ENCODE results near the gene GPR107.

Gene GPR107

DNA sequence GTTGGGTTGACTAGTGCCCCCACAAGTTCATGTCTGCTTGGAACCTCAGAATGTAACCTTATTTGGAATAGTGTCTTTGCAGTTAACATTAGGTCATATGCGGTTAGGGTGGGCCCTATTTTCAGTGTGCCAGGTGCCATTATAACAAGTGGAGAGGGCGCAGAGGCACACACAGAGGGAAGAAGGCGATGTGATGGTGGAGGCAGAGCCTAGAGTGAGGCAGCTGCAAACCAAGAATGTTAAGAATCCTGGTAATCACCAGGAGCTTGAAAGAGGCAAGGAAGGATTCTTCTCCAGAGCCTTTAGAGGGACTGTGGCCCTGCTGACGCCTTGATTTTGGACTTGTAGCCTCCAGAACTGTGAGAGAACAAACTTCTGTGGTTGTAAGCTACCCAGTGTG lies 10.9 kb downstream of the GPR107 start:
- H3K27me3 ChIP-seq (replicated peaks; ENCODE audit: control insufficient read depth, insufficient read depth, low read length) = no peaks in the 10 kb centered on the region
- H3K4me3 ChIP-seq (replicated peaks; ENCODE audit: low read depth, low read length) = no peak overlapping the region
- no peaks in the 10 kb centered on the region; the same call in 1 of the 2 replicates for H3K36me3 ChIP-seq (ENCODE audit: control insufficient read depth, insufficient read depth, low read length)
- no peak for DNase-seq (ENCODE audit: extremely low read depth, insufficient read length)
- no peak for TF ChIP-seq CTCF (IDR thresholded peaks at IDR 0.05; ENCODE audit: insufficient read depth, low read length, poor library complexity, severe bottlenecking)

DNA sequence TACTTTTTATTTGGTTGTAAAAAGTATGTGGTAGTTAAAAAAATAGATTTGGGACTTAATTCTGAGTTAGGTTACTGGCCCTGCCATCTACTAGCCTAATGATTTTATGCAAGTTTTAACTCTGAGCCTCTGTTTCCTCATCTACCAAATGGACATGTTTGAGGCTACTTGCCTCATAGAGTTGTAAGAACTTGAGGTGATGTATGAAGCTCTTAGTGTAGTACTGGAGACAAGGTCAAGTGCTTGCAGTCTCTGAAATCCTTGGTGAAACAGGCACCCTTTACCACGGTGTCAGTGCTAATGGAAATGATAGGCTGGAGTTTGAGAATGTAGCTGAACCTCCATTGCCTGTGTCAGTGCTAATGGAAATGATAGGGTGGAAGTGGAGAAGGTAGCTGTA lies 15.3 kb downstream of the GPR107 start:
- no peak overlapping the region for H3K4me3 ChIP-seq (replicated peaks; ENCODE audit: low read depth, low read length)
- H3K27me3 ChIP-seq (replicated peaks; ENCODE audit: control insufficient read depth, insufficient read depth, low read length) = no peaks in the 10 kb centered on the region
- no peaks in the 10 kb centered on the region; the same call in 1 of the 2 replicates for H3K36me3 ChIP-seq (ENCODE audit: control insufficient read depth, insufficient read depth, low read length)
- DNase-seq (ENCODE audit: extremely low read depth, insufficient read length) = no peak
- TF ChIP-seq CTCF (IDR thresholded peaks at IDR 0.05; ENCODE audit: insufficient read depth, low read length, poor library complexity, severe bottlenecking) = no peak

DNA sequence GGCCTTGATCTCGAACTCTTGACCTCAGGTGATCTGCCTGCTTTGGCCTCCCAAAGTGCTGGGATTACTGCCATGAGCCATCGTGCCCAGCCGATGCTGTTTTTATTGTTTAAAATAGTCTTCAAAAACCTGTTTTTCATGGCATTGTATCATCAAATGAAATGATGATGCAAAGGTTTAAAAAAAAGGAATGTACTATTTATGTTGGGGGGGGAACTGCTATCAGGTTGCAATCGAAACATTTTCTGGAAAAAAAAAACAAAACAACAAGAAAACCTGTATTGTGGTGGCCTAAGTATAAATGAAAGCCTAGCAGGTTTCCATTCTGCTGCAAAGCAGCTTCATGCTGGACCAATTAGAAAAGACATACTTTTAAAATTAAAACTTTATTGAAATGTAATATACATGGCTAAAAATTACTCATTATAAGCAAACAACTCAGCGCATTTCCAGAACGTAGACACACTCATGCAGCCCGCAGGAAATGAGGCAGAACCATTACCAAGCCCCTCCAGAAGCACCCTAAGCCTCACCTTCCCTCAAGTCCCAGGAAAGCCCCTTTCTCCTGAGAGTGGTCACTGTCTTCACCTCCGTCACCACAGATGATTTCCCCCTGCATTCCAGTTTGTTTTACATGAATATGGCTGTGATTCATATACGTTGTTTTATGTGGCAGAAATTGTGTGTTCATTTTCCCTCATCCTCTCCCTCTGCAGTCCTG lies 19.0 kb downstream of the GPR107 start:
- no peak overlapping the region for H3K4me3 ChIP-seq (replicated peaks; ENCODE audit: low read depth, low read length)
- no peak for TF ChIP-seq CTCF (IDR thresholded peaks at IDR 0.05; ENCODE audit: insufficient read depth, low read length, poor library complexity, severe bottlenecking)
- DNase-seq (ENCODE audit: extremely low read depth, insufficient read length) = no peak

GRCh38 chr9:130073373-130073772 lies 19.7 kb downstream of the GPR107 start:
- Histone ChIP-seq H3K4me3 (replicated peaks; ENCODE audit: low read depth, low read length) (no peak overlapping the region), H3K36me3 (ENCODE audit: control insufficient read depth, insufficient read depth, low read length) (peaks cover 5% of the 10 kb centered on the region), H3K27me3 (replicated peaks; ENCODE audit: control insufficient read depth, insufficient read depth, low read length) (no peaks in the 10 kb centered on the region)
- no peak for DNase-seq (ENCODE audit: extremely low read depth, insufficient read length)
- no peak for TF ChIP-seq CTCF (IDR thresholded peaks at IDR 0.05; ENCODE audit: insufficient read depth, low read length, poor library complexity, severe bottlenecking)

More for the DNA sequence above, 19.0 kb downstream of the GPR107 start:
- Histone ChIP-seq H3K36me3 (ENCODE audit: control insufficient read depth, insufficient read depth, low read length) (peaks cover 5% of the 10 kb centered on the region), H3K27me3 (replicated peaks; ENCODE audit: control insufficient read depth, insufficient read depth, low read length) (no peaks in the 10 kb centered on the region)

GRCh38 chr9:130078547-130078946 lies 24.8 kb downstream of the GPR107 start:
- H3K27me3 ChIP-seq (replicated peaks; ENCODE audit: control insufficient read depth, insufficient read depth, low read length) = no peaks in the 10 kb centered on the region
- H3K4me3 ChIP-seq (replicated peaks; ENCODE audit: low read depth, low read length) = no peak overlapping the region
- DNase-seq (ENCODE audit: extremely low read depth, insufficient read length) = no peak
- no peak for TF ChIP-seq CTCF (IDR thresholded peaks at IDR 0.05; ENCODE audit: insufficient read depth, low read length, poor library complexity, severe bottlenecking)
- peaks cover 11% of the 10 kb centered on the region for H3K36me3 ChIP-seq (ENCODE audit: control insufficient read depth, insufficient read depth, low read length)
